HG02623 (cell line): Measurements from ENCODE around the gene SIGLEC5.
"Not testable (repeated sequence)": the region's sequence is repeated elsewhere in the genome, so short reads cannot be mapped to it uniquely, and the experiment has no call there.

Experiments used
- ATAC-seq: cut with Tn5 transposase; IDR thresholded peaks from one replicate; pipeline ENCODE4 v1.9.1; 2021; ENCODE audit warnings: moderate library complexity; ENCODE audit not compliant: unreplicated experiment

Gene SIGLEC5, protein sequence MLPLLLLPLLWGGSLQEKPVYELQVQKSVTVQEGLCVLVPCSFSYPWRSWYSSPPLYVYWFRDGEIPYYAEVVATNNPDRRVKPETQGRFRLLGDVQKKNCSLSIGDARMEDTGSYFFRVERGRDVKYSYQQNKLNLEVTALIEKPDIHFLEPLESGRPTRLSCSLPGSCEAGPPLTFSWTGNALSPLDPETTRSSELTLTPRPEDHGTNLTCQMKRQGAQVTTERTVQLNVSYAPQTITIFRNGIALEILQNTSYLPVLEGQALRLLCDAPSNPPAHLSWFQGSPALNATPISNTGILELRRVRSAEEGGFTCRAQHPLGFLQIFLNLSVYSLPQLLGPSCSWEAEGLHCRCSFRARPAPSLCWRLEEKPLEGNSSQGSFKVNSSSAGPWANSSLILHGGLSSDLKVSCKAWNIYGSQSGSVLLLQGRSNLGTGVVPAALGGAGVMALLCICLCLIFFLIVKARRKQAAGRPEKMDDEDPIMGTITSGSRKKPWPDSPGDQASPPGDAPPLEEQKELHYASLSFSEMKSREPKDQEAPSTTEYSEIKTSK

DNA sequence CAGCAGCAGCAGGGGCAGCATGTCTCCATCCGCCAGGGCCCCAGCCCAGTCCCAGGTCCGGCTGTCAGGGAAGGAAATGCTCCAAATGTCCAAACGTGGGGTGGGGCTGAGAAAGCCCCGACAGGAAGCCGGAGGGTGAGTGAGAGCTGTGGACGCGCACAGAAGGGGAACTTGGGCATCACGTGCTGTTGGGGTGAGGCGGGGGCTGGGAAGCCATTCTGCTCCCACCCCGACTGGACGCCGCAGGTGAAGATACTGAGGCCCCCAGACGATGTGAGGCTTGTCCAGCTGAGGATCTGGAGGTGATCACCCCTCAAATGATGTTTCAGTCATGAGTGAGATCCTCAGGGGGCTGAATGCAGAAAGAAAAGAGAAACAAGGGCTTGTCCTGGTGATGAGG lies at the start of gene SIGLEC5:
Gene SIGLEC5, minus strand, starts transcription at position 87 of the 400 bp plus-strand sequence. Its CDS starts 66 bp downstream, at position 21.
- ATAC-seq: not testable (repeated sequence)

DNA sequence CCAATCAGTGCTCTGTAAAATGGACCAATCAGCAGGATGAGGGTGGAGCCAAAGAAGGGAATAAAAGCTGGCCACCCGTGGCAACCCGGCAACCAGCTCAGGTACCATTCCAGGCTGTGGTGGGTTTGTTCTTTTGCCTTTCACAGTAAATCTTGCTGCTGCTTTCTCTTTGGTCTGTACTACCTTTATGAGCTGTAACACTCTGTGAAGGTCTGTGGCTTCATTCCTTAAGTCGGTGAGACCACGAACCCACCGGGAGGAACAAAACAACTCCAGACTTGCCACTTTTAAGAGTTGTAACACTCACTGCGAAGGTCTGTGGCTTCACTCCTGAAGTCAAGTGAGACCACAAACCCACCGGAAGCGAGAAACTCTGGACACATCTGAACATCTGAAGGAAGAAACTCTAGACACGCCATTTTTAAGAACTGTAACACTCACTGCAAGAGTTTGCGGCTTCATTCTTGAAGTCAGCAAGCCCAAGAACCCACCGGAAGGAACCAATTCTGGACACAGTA lies 46.4 kb upstream of the SIGLEC5 start:
- ATAC-seq: no peak

DNA sequence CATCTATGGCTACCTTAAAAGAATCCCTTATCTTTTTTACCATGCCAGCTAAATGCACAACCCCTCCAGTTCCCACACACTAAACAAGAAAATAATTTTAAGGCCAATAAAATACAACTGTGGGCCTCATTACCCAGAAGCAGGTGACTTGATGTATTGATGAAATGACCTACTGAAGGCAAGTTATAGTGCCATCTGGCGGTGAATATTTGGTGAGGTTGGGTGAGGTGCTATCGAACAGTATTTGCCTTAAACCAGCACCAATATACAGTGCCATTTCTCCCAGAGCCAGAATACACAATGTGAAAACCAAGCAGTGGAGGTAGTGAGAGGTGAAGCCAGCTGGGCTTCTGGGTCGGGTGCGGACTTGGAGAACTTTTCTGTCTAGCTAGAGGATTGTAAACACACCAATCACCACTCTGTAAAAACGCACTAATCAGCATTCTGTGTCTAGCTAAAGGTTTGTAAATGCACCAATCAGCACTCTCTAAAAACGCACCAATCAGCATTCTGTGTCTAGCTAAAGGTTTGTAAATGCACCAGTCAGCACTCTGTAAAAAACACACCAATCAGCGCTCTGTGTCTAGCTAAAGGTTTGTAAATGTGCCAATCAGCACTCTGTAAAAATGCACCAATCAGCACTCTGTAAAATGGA lies 45.8 kb upstream of the SIGLEC5 start:
- not testable (repeated sequence) for ATAC-seq

DNA sequence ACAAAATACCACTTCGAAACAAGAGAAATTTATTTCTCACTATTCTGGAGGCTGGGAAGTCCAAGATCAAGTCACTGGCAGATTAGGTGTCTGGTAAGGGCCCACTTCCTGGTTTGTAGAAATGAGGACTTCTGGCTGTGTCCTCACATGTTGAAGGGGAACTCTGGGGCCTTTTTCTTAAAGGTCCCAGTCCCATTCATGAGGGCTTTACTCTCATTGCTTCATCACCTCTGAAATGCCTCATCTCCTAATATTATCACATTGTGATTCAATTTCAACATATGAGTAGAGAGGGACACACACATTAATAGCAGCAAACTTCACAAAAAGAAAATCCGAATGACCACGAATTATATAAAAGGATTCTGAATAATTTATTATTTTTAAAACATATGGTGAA lies 38.0 kb upstream of the SIGLEC5 start:
- ATAC-seq: no peak

DNA sequence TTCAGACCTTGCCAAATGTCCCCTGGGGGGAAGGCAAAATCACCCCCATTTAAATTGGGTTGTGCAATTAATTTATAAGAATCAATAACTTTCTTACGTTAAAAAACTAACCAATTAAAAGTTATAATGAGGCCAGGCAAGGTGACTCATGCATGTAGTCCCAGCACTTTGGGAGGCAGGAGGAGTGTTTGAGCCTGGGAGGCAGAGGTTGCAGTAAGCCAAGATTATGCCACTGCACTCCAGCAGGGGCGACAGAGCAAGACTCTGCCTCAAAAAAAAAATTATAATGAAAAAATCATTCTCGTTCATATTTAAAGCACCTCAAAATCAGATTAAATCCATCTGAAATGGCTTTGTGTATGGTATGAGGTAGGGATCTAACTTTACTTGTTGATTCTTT lies 34.8 kb upstream of the SIGLEC5 start:
- ATAC-seq: no peak

DNA sequence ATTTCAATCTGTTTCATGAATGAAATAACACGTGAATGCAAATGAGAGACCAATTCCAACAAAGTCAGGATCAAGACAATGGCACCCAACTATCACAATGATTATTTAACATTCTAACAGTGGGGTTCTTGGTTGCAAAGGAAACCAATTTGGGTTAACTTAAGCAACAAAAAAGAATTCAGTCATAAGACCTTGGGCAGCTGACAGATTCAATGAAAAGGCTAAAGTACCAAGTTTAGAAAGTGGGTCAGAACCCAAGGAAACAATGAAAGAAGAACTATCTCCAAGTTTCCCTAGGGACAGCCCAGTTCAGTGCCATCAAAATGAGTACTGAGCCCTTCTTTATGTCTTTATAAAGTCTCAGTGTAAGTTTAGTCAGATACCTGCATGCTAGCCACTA lies 33.9 kb upstream of the SIGLEC5 start:
- no peak for ATAC-seq

DNA sequence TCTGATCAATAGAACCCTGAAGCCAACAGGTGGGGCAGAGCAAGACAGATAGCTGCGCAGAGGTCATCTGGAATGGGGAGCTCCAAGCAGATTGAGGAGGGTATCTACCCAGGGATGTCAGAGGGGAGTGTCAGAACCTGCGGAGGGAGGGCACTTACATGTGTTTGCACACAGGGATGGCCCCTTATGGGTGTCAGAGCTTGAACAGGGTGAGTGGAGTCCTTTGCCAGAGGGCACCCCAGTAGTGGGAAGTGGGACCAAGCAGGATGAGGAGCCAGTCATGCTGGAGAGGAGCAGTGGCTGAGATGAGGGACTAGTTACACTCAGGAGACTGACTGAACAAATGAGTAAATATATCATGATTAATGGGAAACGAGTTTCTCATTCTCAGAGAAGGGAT lies 33.4 kb upstream of the SIGLEC5 start:
- ATAC-seq: no peak

DNA sequence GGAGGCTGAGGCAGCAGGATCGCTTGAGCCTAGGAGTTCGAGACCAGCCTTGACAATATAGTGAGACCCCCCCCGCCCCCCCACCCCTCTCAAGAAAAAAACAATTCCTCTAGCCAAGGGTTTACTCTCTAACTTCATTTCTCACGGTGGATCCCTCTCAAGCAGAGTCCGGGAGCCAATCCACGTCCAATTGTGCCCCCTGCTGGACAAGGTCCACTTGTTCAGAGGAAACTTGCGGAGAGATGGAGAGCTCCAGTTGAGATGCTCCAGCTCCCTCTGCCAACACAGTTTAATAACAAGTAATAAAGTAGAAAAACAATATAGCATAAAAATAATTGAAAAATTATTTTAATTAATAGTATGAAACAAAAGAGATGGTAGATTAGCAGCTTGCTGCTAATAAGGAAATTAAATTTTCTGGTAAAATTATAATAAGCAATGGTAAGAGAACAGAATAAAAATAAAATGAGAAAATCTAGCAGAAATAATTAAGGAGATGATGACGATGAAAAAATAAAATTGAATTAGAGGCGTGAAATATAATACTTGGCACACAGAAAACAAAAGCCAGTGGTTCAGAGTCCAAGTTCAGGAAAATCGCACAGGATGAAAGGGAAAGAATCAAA lies 30.9 kb upstream of the SIGLEC5 start:
- ATAC-seq: no peak

DNA sequence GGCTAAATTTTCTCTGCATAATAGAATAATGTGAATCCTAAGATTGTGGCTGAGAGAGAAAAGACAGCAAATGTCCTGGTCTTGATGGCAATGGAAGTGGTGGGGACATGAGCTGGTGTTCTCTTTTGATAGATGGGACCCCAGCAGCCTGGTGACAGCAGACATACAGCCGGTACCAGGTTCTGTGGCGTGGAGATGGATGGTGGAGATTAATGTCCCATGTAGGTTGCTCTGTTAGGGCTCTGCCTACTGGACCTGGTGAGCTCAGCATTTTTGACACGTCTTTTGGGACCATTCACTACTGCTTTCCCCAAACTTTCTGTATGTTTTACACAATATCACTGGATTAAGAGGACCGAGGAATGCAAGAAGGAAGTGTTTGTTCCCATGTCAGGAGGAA lies 24.6 kb upstream of the SIGLEC5 start:
- ATAC-seq: no peak

DNA sequence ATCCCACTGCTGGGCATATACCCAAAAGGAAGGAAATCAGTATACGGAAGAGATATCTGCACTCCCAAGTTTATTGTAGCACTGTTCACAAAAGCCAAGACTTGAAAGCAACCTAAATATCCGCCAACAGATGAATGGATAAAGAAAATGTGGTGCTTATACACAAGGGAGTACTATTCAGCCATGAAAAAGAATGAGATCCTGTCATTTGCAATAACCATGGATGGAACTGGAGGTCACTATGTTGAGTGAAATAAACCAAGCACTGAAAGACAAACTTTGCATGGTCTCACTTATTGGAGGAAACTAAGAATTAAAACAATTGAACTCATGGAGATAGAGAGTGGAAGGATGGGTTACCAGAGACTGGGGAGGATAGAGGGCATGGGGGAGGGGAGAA lies 23.0 kb upstream of the SIGLEC5 start:
- ATAC-seq: no peak

DNA sequence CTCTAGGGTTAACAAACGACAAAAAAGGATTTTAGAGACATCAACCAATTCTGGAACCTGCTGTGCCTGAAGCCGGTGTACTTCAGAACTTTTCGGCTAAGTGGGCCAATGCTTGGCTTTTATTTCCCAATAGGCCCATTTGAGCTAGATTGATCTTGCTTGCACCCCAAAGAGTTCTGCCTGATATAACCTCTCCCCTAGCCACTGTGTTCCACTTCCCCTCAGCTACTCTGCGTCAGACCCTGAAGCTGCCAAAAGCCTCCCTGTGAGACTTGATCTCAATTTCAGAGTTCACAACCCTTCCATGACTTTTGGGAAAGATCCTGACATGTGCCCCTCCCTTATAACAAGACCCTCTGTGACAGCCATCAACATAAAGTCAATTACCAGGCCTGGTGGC lies 22.1 kb upstream of the SIGLEC5 start:
- no peak for ATAC-seq

DNA sequence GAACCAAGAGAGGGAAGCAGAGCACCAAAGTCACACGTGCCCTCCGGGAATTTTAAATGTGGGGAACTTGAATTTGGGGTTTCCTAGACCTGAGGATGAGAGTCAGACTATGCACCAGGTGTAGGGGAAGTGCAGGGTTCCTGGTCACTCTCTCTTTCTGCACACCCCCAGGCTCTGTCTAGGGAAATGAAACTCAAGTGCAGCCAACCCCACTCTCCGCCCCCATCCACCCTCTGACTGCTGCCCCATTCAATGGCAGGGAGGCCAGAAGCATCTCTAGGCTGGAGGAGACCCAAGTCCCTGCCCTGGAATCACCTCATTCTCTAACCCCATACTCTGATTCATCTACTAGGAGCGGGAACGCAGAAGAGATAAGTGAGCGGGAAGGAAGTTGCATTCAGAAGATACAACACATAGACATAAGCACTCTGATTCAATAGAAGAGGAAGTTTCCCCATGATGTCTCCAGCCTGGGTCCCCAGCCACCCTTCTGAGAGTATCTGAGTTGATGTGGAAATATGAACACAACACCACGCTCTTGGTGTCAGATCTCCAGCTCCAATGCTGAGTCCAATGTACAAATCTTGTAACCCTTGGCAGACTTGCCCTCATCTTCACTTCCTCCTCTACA lies 21.1 kb upstream of the SIGLEC5 start:
- no peak for ATAC-seq

DNA sequence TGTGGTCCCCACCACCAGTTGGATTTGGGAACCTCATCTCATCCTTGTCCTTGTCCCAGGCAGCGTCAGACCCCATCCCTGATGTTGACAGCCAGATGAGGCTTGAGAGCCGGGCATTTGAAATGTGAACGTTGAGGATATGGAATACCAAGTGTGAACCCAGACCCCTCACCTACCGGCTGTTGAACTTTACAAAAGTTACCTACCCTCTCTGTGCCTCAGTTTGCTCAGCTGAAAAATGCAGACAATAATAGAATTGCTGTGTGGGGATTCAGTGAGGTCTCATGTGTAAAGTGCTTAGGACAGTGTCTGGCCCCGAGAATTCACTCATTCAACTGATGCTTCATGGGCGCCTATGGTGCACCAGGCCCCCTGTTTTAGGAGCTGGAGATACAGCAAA lies 17.1 kb upstream of the SIGLEC5 start:
- no peak for ATAC-seq

DNA sequence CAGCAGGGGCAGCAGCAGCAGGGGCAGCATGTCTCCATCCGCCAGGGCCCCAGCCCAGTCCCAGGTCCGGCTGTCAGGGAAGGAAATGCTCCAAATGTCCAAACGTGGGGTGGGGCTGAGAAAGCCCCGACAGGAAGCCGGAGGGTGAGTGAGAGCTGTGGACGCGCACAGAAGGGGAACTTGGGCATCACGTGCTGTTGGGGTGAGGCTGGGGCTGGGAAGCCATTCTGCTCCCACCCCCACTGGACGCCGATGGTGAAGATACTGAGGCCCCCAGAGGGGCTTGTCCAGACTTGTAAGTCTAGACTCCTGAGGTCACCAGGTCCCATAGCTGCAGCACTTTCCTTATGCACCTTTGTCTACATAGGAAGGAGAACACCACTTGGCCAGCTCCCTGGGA lies 16.5 kb upstream of the SIGLEC5 start, which contains the start of gene SIGLEC14:
Gene SIGLEC14, minus strand, starts transcription at position 96 of the 400 bp plus-strand sequence. Its CDS starts 66 bp downstream, at position 30.
- not testable (repeated sequence) for ATAC-seq

DNA sequence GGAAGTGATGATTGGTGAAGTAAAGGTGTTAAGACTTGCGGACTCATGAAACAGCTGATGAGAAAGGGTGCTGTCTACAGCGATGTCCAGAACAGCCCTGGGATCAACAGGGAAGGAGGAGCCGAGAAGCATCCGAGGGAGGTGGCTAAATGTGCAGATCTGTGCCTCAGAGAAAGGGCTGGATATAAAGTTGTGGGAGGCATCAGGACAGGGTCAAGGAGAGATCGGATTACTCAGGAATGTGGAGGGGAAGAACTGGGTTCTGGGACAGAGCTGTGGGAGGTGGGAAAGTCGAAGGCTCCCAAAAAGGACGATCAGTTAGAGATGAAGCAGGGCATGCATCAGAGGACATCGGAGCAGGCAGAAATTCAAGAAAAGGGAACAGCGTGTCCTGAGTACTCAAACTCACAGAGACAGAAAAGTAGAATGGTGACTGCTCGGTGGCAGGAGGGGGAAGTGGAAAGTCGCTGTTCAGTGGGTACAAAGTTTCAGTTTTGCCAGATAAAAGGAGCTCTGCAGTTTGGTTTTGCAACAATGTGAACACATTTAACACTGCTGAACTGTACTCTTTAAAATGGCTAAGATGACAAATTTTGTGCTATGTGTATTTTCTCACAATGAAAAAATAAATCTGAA lies 14.6 kb upstream of the SIGLEC5 start:
- ATAC-seq: no peak

DNA sequence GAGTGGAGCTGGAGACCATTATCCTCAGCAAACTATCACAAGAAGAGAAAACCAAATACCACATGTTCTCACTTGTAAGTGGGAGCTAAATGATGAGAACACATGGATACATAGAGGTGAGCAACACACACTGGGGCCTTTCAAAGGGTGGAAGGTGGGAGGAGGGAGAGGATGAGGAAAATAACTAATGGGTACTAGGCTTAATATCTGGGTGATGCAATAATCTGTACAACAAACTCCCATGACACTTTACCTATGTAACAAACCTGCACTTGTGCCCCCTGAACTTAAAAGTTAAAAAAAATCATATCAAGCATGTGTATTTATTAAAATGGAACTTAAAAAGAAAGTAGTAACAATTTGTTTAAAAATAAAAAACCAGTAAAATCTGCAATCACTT lies 11.4 kb upstream of the SIGLEC5 start:
- no peak for ATAC-seq

DNA sequence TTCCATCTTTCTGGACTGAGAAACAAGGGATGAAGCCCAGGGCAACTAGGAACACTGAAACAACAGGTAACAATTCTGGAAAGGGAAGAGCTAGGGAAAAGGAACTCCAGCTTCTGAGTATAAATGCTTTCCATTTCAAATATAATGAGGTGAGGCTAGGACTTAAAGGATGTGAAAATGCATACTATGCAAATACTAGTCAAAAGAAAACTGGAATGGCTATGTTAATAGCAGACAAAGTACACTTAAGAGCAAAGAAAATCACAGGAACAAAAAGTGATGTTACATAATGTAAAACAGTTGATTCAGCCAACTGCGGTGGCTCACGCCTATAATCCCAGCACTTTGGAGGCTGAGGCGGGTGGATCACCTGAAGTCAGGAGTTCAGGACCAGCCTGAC lies 10.2 kb upstream of the SIGLEC5 start:
- ATAC-seq: no peak

DNA sequence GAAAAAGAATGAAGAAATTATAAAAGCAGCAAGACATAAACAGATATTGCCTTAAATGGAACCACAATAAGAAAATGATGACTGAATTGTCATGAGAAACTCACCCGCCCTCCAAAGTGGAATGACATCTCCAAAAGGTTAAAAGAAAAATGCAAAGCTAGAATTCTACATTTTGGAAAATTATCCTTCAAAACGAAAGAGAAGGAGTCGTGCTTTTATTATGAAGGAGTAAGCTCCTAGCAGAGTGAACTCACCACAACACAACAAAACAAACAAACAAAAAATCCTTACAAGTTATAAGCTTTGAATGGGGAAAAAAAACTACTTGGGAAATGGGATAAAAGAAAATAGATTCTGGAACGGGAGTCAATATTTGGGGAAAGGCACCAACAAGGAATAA lies 9.7 kb upstream of the SIGLEC5 start:
- ATAC-seq: no peak

DNA sequence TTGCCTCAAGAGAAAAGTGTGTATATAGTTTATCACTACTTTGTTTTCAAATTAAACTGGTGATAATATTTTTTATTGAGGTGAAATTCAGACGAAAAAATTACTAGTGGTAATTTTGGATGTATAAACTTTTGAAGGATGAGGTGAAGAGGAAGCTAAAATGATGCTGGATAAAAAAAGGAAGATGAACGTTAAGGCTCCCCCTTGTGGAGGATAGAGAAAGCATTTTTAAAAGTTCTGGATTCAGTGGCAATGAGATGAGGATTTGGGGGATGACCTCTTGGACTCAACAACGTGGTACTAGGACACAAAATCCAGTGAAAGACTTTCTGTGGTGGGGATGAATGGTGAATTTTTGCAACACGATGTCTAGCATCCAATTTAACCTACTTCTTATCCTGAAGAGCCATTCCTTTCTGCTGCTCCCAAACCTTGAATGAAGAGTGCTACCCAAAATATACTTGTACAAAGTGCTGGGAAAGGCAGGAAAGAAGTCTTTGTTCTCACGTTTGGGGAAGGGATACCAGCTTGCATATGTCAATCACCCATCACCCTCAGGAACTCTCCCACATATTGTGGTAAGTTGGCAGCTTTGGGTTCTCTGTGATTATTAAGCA lies 7.3 kb upstream of the SIGLEC5 start:
- no peak for ATAC-seq

DNA sequence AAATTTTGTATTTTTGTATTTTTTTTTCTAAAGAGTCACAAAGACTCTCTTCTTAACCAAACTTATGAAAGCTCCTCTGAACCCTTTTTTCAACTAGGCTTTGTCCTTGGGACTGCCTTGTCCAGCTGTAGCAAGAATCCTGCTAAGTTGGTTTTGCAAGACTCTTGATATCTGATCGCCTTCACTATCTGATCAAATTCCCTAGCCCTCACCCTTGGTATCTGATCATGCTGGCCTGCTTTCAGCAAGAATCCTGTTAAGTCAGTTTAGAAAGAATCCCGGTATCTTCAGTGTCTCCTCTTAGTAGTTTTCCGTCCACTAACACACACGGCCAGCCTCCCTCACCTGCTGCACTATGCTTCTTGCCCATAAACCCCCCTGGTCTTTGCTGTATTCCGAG lies 1.9 kb upstream of the SIGLEC5 start:
- ATAC-seq: no peak
